Measurements from ENCODE around the gene LGALS8.
"Not testable (repeated sequence)": the region's sequence is repeated elsewhere in the genome, so short reads cannot be mapped to it uniquely, and the experiment has no call there.

LGALS8 gene

DNA sequence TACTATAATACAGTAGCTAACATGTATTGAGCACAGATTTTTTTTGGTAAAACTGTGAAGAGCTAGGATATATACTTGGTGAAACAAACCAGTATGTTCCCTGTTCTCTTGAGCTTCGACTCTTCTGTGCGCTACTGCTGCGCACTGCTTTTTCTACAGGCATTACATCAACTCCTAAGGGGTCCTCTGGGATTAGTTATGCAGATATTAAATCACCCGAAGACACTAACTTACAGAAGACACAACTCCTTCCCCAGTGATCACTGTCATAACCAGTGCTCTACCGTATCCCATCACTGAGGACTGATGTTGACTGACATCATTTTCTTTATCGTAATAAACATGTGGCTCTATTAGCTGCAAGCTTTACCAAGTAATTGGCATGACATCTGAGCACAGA, 24.7 kb downstream of the LGALS8 start:
- Mint-ChIP-seq H3K36me3 (peaks cover 80% of the 10 kb centered on the region), H3K4me3 (no peak overlapping the region), H3K4me1 (peaks cover 17% of the 10 kb centered on the region), H3K9me3 (no peaks in the 10 kb centered on the region), H3K27ac (no peak overlapping the region), H3K27me3 (no peaks in the 10 kb centered on the region)
- no peak for ATAC-seq

DNA sequence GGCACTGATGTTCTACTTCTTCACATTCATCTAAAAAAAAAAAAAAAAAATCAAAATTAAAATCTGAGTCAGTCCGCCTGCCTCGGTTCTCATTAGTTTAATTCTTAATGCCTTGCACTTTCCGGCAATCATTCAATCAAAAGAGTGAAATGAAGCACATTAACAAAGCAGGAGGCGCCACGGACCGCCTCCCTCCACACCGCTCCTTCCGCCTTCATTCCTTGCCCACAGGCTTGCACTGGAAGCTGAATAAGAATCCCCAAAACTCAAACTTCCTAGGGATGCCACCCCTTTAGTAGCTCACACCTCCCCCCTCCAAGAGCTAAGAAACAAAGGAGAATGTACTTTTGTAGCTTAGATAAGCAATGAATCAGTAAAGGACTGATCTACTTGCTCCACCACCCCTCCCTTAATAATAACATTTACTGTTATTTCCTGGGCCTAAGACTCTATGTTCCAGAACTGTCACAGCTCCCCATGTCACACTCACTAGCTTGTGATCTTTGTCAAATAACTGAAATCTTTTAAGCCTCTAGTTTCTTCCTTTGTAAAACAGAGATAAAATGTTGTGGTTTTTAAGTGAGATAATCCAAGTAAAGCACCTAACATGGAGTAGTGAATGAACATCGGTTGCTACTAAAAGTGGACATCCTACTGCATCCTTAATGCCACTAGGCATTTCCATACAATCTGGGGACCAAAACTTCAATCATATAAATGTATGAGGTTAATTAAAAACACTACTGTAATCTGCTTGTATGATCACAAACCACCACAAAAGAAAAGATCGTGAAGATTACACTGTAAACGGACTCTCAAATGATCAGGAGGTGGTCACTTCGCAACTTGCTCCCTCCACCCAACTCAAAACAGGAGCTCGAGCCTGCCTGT, 27.4 kb downstream of the LGALS8 start:
- Mint-ChIP-seq H3K4me3 (no peak overlapping the region), H3K27me3 (no peaks in the 10 kb centered on the region), H3K9me3 (no peaks in the 10 kb centered on the region), H3K27ac (no peak overlapping the region), H3K36me3 (peaks cover 72% of the 10 kb centered on the region), H3K4me1 (peaks cover 9% of the 10 kb centered on the region)
- ATAC-seq, result no peak

DNA sequence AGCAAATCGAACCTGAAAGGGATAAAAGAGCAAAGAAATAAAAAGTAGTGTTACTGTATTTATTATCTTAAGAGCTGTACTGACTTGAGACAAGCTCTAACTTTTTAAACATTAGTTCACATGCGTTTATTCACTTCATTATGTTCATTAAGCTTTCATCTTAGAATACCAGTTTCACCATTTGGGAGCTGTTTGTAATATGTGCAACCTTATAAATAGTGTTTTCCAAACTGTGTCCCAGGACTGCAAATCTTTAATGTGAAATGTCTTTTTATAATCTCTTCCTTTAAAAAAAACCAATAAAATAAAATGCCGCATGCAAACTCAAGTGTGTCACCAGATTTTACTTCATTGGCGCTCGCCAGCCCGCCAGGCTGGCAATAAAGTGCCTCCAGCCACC, 28.3 kb downstream of the LGALS8 start:
- Mint-ChIP-seq H3K27ac (no peak overlapping the region), H3K27me3 (no peaks in the 10 kb centered on the region), H3K4me1 (peaks cover under 1% of the 10 kb centered on the region), H3K4me3 (no peak overlapping the region), H3K9me3 (no peaks in the 10 kb centered on the region), H3K36me3 (peaks cover 72% of the 10 kb centered on the region)
- ATAC-seq, result no peak

DNA sequence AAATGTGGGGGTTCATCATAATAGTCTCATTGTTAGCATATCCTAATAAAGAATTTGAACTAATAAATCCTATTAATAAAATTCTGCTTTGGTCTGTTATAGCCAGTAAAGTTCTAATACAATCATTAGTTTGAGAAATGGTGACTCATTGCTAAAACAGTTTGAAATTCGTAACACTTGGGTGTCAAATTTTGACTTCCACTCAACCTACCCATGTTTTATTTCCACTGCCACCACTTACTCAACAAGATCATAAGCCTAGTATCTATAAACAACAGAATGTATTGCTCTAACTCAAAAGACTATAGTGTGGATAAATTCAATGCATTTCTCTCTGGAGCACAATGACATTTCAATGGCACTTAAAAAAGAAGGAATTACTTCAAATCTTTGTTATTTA, 29.1 kb downstream of the LGALS8 start:
- no peaks in the 10 kb centered on the region for H3K4me1 Mint-ChIP-seq
- H3K4me3 Mint-ChIP-seq, result no peak overlapping the region
- no peaks in the 10 kb centered on the region for H3K9me3 Mint-ChIP-seq
- no peak for ATAC-seq
- H3K36me3 Mint-ChIP-seq, result peaks cover 68% of the 10 kb centered on the region
- H3K27me3 Mint-ChIP-seq, result no peaks in the 10 kb centered on the region
- H3K27ac Mint-ChIP-seq, result no peak overlapping the region

DNA sequence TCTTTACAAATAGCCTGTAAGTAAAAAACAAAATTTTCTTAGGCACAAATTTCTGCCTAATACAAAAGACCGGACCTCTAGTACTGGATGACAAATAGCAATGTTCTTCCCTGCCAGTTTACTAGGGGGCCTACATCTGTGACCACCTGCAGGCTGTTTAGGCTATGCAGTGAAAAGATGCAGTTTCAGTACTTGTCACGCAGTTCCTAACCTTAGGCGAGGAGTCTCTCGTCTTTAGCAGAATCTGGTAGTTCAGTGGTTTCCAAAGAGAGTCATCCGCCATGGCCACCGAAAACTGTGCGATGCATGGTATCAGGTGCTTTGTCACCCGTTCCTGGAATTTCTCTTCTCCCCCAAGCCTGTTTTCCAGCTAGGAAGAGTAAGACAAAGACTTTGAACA, 29.6 kb downstream of the LGALS8 start:
- H3K27me3 Mint-ChIP-seq, result no peaks in the 10 kb centered on the region
- H3K27ac Mint-ChIP-seq, result no peak overlapping the region
- H3K4me1 Mint-ChIP-seq, result no peaks in the 10 kb centered on the region
- H3K9me3 Mint-ChIP-seq, result no peaks in the 10 kb centered on the region
- peaks cover 68% of the 10 kb centered on the region for H3K36me3 Mint-ChIP-seq
- ATAC-seq, result no peak
- no peak overlapping the region for H3K4me3 Mint-ChIP-seq

DNA sequence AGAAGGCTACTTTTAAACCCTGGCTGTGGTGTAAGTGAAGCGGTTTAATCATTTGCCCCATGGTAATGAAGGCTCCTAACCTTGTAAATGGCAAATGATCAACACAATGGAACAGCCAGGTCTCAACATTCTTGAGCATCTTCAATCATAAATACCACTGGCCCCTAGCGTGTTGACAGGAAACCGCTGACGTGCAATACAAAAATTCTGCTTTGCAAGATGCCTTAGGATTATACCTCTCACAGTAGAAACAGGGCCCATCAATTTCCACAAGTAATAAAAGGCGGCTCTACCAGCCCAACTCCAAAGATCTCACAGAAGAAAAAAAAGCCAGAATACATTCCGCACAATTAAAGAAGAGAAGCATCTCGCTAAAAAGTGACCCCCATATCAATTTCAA, 32.8 kb downstream of the LGALS8 start:
- H3K36me3 Mint-ChIP-seq, result peaks cover 68% of the 10 kb centered on the region

DNA sequence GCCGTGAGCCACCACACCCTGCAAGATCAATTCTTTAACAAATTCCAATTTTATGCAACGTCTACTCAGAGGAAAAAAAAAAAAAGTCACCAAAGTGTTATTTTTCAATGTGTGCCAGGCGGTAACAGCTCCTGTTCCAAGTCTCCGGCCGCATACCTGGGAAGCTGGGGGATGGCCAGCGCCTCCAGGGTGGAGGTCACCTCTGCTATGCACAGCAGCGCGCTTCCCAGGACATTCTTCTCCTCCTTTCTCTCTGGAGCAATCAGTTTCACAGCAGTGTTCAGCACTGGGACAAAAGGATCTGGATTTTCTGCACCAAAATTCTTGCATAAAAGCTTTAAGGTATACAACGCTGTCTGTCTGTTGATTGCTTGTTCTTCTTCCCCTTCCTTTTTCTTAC, 34.3 kb downstream of the LGALS8 start:
- Mint-ChIP-seq H3K4me3 (no peak overlapping the region), H3K27me3 (no peaks in the 10 kb centered on the region), H3K9me3 (no peaks in the 10 kb centered on the region), H3K27ac (no peak overlapping the region), H3K4me1 (no peaks in the 10 kb centered on the region), H3K36me3 (peaks cover 78% of the 10 kb centered on the region)
- ATAC-seq, result no peak

More for the DNA sequence above, 32.8 kb downstream of the LGALS8 start:
- ATAC-seq, result no peak
- H3K9me3 Mint-ChIP-seq, result no peaks in the 10 kb centered on the region
- no peak overlapping the region for H3K4me3 Mint-ChIP-seq
- no peaks in the 10 kb centered on the region for H3K27me3 Mint-ChIP-seq
- H3K27ac Mint-ChIP-seq, result no peak overlapping the region
- H3K4me1 Mint-ChIP-seq, result no peaks in the 10 kb centered on the region

DNA sequence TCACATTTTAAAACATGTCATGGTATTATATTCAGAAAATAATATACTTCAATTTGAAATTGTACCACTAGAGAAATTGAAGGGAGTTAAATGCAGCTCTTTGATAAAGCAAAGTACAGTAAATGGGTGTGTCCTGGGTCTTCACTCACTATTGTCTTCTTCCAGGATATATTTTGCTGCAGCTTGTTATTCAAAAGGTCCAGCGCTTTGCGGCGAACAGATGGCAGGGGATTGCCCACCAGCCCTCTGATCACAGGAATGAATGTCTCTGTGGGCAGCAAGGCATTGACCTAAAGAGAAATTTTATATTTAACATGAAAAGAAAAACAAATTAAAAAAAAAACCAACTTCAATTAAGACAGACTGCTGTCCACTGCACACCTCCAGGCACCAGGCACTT, 35.1 kb downstream of the LGALS8 start:
- ATAC-seq, result no peak
- Mint-ChIP-seq H3K27ac (no peak overlapping the region), H3K4me1 (no peaks in the 10 kb centered on the region), H3K4me3 (no peak overlapping the region), H3K9me3 (no peaks in the 10 kb centered on the region), H3K27me3 (no peaks in the 10 kb centered on the region), H3K36me3 (peaks cover 84% of the 10 kb centered on the region)

DNA sequence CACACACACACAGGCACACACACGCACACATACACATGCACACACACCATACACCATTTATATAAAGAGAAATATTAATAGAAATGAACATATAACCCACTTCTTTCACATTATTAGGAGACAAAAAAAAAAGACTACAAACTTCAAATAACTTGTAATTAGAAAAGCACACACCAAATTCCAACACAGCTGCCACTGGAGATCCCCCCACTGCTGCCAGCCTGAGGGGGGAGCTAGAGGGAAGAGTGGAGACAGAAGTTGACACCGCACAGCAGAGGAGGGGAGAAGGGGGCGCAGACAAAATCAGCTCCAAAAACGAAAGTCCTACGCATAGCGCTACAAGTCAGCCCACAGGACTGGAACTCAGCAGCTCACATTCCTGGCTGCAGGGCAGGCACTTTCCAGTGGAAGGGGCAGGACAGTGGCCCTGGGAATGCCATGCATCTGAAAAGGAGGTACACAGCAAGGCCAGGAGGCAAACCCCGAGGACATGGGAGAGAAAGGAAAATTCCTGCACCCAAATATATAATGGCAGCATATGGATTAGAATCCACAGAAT, 36.5 kb downstream of the LGALS8 start:
- ATAC-seq, result no peak
- H3K27me3 Mint-ChIP-seq, result no peaks in the 10 kb centered on the region
- no peaks in the 10 kb centered on the region for H3K4me1 Mint-ChIP-seq
- no peak overlapping the region for H3K4me3 Mint-ChIP-seq
- no peak overlapping the region for H3K27ac Mint-ChIP-seq
- peaks cover 87% of the 10 kb centered on the region for H3K36me3 Mint-ChIP-seq
- H3K9me3 Mint-ChIP-seq, result no peaks in the 10 kb centered on the region

DNA sequence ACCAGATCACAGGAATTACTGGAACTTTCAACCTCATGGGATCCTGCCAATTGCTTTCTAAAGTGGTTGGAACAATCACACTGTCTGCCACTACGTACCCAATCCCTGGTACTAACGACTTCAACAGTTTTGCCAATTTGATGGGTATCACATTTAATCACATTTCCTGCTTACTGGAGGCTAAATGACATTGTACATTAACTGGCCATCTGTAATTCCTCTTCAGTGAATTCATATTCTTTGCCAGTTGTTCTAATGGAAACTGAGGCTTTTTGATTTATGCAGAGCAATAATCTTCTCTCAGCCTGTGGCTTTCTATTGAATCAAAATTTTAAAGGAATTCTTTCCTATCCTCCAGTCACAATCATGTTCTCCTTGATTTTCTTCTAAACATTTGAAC, 38.2 kb downstream of the LGALS8 start:
- ATAC-seq, result no peak
- Mint-ChIP-seq H3K36me3 (peaks cover 85% of the 10 kb centered on the region), H3K4me3 (no peak overlapping the region), H3K9me3 (no peaks in the 10 kb centered on the region), H3K27me3 (no peaks in the 10 kb centered on the region), H3K4me1 (no peaks in the 10 kb centered on the region), H3K27ac (no peak overlapping the region)

DNA sequence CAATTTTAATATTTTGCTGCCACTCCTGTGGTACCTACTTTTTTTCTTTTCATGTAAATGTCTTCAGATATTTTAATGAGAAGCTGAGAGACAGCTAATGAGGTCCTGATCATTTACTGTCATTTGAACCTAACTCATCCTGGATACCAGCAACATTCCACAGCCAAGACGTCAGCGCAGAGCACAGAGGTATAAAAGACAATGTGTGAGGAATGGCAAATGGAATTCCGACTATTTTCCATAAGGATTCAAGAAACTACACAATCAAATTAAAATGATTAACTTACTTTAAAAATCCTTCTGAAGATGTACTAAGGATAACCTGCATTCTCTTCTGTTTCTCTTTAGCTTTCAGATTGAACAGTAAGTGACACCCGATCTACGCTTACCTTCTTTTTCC, 41.7 kb downstream of the LGALS8 start:
- Mint-ChIP-seq H3K27ac (no peak overlapping the region), H3K4me1 (no peaks in the 10 kb centered on the region), H3K27me3 (no peaks in the 10 kb centered on the region), H3K4me3 (no peak overlapping the region), H3K9me3 (no peaks in the 10 kb centered on the region), H3K36me3 (peaks cover 86% of the 10 kb centered on the region)
- no peak for ATAC-seq

DNA sequence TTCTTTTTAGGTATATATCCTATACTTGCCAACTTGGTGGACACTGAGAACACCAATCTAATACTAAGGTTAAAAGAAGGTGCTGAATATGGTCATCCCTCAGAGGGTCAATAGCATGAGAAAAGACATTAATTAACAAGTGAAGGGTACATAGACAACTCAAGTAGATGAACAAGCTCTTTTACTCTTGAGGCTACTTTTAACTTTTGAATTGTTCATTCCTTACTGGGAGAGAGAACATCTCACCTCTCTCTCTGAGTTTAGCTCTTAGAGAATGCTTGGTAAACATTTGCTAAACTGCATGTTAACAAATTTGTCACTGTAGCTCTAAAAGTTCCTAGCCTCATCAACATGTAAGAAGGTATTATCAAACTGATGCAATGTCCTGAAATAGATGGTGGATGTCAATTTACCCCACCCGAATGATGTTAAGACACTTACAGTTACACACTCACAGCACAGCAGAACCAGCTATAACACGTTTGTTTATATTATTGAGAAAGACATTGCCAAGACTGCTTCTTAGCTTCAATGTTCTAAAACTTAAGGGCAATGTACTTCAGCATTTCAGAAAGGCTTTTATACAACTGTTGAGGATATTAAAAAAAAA, 44.6 kb downstream of the LGALS8 start:
- Mint-ChIP-seq H3K27ac (no peak overlapping the region), H3K36me3 (peaks cover 81% of the 10 kb centered on the region), H3K9me3 (no peaks in the 10 kb centered on the region), H3K4me1 (no peaks in the 10 kb centered on the region), H3K27me3 (no peaks in the 10 kb centered on the region), H3K4me3 (no peak overlapping the region)
- ATAC-seq, result no peak

DNA sequence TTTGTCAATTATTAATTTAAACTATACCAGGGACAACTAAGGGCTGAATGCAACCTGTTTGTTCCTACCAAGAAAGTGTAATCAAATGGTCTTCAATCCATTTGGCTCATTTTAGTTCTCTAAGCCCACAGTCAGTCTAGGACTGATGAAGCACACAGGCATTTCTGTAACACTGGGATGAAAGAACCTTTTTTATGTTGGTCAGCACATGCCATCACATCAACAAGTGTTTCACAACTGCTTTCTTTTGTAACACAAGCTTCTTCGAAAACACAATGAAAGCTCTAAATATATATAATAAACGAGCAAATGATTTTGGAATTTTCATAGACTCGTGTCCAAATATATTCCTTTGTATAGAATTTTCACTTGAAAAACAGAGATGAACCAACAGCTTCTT, 51.7 kb downstream of the LGALS8 start:
- no peak overlapping the region for H3K27ac Mint-ChIP-seq
- H3K36me3 Mint-ChIP-seq, result peaks cover 72% of the 10 kb centered on the region
- H3K27me3 Mint-ChIP-seq, result no peaks in the 10 kb centered on the region
- H3K4me1 Mint-ChIP-seq, result no peaks in the 10 kb centered on the region
- no peaks in the 10 kb centered on the region for H3K9me3 Mint-ChIP-seq
- H3K4me3 Mint-ChIP-seq, result no peak overlapping the region
- ATAC-seq, result no peak

DNA sequence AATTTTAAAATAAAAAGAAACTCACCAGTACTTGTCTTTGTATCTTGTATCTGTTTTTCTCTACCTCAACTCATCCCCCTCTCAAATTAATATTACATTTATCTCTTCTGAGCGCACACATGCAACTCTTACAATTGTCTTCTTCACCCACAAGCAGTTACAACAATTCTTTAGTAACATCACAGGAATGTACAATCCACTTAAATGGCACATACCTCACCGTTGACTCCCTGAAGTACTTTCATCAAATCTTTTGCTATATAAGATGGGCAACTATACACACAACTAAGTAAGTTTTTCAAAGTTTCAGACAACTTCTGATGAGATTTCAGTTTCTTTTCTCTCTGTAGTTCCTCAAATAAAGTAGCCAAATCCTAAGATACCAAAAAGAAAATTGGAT, 52.2 kb downstream of the LGALS8 start:
- H3K4me1 Mint-ChIP-seq, result no peaks in the 10 kb centered on the region
- no peaks in the 10 kb centered on the region for H3K27me3 Mint-ChIP-seq
- no peak overlapping the region for H3K27ac Mint-ChIP-seq
- no peak for ATAC-seq
- H3K9me3 Mint-ChIP-seq, result no peaks in the 10 kb centered on the region
- H3K36me3 Mint-ChIP-seq, result peaks cover 71% of the 10 kb centered on the region
- no peak overlapping the region for H3K4me3 Mint-ChIP-seq

DNA sequence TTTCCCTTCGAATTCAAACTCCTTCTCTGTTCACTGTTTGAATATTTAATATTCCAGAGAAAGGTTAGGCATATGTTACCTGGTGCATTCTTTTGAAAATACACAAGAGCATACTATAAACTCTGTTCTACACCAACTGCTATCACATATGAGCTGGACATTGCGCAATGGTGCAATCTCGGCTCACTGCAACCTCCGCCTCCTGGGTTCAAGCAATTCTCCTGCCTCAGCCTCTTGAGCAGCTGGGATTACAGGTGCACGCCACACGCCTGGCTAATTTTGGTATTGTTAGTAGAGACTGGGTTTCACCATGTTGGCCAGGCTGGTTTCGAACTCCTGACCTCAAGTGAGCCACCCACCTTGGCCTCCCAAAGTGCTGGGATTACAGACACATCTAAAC, 53.3 kb downstream of the LGALS8 start:
- not testable (repeated sequence) for H3K4me1 Mint-ChIP-seq, H3K27me3 Mint-ChIP-seq, ATAC-seq, H3K27ac Mint-ChIP-seq, H3K4me3 Mint-ChIP-seq, H3K9me3 Mint-ChIP-seq
- peaks cover 69% of the 10 kb centered on the region for H3K36me3 Mint-ChIP-seq

DNA sequence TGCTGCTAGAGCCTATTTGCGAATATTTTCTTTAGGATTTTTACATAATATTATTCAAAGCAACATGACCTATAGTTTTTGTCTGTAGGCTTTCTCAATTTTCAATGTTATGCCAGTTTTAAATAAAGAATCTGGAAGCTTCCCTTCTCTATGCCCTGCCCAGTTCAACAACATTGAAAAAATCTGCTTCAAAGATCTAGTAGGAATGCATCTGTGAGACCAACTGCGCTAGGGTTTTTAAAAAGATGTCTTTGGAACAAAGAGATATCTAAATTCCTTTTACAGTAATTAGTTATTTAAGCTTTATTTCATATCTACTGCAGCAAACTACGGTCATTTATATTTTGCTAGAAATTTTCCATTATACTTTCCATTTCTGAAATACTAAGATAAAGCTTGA, 54.9 kb downstream of the LGALS8 start:
- Mint-ChIP-seq H3K27me3 (no peaks in the 10 kb centered on the region), H3K27ac (no peak overlapping the region), H3K4me3 (no peak overlapping the region), H3K36me3 (peaks cover 69% of the 10 kb centered on the region), H3K9me3 (no peaks in the 10 kb centered on the region), H3K4me1 (no peaks in the 10 kb centered on the region)
- ATAC-seq, result no peak
